Ectodermal cell (in vitro differentiated cells): ENCODE data around the gene TRPM6.

Experiments used
- H3K27ac ChIP-seq: 2 replicates; pipeline ENCODE4 v1.7.0; 2013; ENCODE audit warnings: mild to moderate bottlenecking, low read depth, low read length; ENCODE audit not compliant: insufficient read depth, poor library complexity, severe bottlenecking
- H3K27me3 ChIP-seq: 2 replicates; pipeline ENCODE4 v1.7.0; 2013; ENCODE audit warnings: mild to moderate bottlenecking, low read length; ENCODE audit not compliant: insufficient read depth, control insufficient read depth, poor library complexity, severe bottlenecking
- H3K36me3 ChIP-seq: one replicate; pipeline ENCODE4 v1.7.0; 2013; ENCODE audit warnings: low read length; ENCODE audit not compliant: control insufficient read depth, insufficient read depth
- H3K4me1 ChIP-seq: one replicate; pipeline ENCODE4 v1.7.0; 2013; ENCODE audit warnings: low read length; ENCODE audit not compliant: control insufficient read depth, insufficient read depth
- H3K4me3 ChIP-seq: 2 replicates; pipeline ENCODE4 v1.7.0; 2013; ENCODE audit warnings: low read depth, low read length, control low read depth; ENCODE audit not compliant: insufficient read depth
- H3K9me3 ChIP-seq: 2 replicates; pipeline ENCODE4 v1.7.0; 2013; ENCODE audit warnings: mild to moderate bottlenecking, low read length, moderate library complexity; ENCODE audit not compliant: control insufficient read depth
- WGBS, 2 experiments: methylation state at CpG; one replicate each; pipeline ENCODE4 v1.1.7; 2013; ENCODE audit warnings: missing lambda C conversion rate in 2 of 2; 5-methylcytosine and 5-hydroxymethylcytosine counted together

TRPM6 gene

DNA sequence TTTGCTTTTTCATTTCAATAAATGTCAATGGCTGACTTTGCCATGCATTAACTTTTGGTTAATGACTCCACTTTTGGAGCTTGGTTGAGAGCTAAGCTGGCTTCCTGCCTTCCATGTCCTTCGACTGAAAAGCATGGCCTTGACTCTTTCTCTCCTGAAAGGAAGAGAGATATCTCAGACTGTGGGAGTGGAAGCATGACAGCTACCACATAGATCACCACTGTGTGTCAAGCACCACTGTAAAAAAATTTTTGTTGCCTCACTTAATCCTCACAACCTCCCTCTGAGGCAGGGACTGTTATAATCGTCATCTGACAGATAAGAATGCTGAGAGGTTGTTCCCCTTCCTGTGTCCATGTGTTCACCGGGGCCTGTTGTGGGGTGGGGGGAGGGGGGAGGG lies 205.8 kb downstream of the TRPM6 start:
- Histone ChIP-seq H3K27ac (no peak overlapping the region), H3K4me3 (no peak overlapping the region), H3K36me3 (no peaks in the 10 kb centered on the region), H3K27me3 (no peaks in the 10 kb centered on the region), H3K4me1 (no peaks in the 10 kb centered on the region), H3K9me3 (no peaks in the 10 kb centered on the region)
- WGBS, 2 experiments: 95% methylated on average over 1 to 2 of the region's 3 CpGs

DNA sequence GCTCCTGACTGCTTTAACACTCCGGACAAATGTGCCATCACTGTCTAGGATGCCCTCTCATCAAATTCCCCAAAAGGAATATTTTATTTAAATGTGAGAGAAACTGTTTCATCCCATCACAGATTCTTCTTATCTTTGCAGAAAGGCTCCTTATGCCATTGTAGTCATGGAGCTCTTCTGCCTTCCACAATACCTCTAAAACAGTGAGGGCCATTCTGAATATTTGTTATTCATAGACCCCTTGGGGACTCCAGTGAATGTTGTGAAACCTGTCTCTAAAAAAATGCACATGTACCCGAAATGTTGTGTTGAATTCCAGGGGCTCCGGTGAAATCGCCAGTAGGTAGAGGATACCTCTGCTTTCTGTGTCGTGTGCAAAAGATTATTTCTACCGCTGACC lies 213.6 kb downstream of the TRPM6 start:
- Histone ChIP-seq H3K9me3 (no peaks in the 10 kb centered on the region), H3K27ac (no peak overlapping the region), H3K27me3 (no peaks in the 10 kb centered on the region), H3K4me3 (no peak overlapping the region), H3K36me3 (no peaks in the 10 kb centered on the region), H3K4me1 (no peaks in the 10 kb centered on the region)
- 89 to 93% methylated on average over 5 to 6 of the region's 6 CpGs for WGBS, 2 experiments
